ENCODE results near the gene CCDC13. TPM values are rescaled to one million over a fixed set of nuclear protein-coding genes. Genes with fewer than 3 reads are reported as not detected.

Gene CCDC13
- total RNA-seq: 1 to 10 TPM in 3 of 4 donors, not detected in 1; 2.9 to 6.6 (median 3.3) TPM

DNA sequence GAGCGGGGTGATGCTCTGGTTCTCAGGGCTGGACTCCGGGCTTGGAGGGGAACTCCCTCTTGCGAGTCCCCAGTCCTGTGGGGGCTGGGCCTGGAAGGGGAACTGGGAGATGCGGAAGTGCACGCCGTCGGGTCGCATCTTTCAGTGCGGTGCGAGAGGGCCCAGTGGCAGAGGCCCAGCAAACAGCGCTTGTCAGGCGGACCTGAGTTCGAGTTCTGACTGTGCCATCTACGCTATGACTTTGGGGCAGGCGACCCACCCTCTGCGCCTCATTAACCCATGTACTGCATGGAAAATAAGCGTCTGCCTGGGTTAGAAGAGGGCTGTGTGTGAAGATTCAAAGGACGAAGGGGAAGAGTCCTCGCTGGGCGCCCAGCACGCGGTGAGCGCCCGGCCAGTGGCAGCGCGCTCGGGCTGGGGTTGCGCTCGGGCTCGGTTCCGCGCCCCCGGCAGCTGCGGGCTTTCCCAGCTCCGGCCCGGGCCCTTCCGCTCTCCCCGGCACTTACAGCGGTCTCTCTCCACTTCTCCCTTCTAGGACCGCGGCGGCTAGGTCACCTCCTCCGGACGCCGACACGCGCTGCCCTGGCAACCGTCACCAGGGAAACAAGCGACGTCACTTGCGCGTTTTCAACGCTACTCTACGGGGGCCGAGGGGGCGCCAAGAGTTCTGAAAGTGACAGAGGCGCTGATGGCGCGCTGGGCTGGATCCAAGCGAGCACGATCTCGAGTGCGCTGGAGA is at the start of gene CCDC13:
Gene CCDC13, minus strand, starts transcription at position 584 of the 739 bp plus-strand sequence. CDS start 14,908 bp downstream, outside the sequence.
- TF ChIP-seq, protein P1, sequence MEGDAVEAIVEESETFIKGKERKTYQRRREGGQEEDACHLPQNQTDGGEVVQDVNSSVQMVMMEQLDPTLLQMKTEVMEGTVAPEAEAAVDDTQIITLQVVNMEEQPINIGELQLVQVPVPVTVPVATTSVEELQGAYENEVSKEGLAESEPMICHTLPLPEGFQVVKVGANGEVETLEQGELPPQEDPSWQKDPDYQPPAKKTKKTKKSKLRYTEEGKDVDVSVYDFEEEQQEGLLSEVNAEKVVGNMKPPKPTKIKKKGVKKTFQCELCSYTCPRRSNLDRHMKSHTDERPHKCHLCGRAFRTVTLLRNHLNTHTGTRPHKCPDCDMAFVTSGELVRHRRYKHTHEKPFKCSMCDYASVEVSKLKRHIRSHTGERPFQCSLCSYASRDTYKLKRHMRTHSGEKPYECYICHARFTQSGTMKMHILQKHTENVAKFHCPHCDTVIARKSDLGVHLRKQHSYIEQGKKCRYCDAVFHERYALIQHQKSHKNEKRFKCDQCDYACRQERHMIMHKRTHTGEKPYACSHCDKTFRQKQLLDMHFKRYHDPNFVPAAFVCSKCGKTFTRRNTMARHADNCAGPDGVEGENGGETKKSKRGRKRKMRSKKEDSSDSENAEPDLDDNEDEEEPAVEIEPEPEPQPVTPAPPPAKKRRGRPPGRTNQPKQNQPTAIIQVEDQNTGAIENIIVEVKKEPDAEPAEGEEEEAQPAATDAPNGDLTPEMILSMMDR (IDR thresholded peaks at IDR 0.05; ENCODE audit: low read depth): no peak

GRCh38 chr3:42822828-42823227 is 49.8 kb upstream of the CCDC13 start:
- TF ChIP-seq, protein P1 (IDR thresholded peaks at IDR 0.05; ENCODE audit: low read depth): no peak

- TF ChIP-seq, protein P1 (IDR thresholded peaks at IDR 0.05; ENCODE audit: low read depth): no peak
Measured at GRCh38 chr3:42820746-42821051, 47.6 kb upstream of the CCDC13 start.

DNA sequence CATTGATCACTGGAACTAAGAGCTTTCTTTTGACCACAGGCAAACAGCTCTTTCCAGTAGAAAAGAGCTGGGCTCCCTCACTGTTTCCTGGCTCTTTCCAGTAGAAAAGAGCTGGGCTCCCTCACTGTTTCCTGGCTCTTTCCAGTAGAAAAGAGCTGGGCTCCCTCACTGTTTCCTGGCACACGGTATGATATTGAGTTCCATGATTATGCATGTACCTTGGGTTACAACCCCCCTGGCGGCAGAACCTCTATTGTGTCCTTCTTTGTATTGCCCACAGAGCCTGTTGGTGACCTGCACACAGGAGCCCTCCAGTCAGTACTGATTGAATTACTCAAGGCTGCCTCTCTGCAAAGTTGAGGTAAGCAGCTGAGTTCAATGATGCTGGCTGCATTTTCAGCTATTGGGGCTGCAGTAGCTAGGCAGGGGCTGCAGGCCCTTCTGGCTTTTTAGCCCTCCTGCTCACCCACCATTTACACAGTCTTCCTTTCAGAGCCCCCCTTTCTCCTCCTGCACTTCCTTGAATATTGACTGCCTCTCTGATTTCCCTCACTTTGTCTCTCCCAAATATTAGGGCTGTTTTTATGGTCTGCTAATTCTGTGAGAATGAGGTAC is 46.4 kb upstream of the CCDC13 start:
- TF ChIP-seq, protein P1 (IDR thresholded peaks at IDR 0.05; ENCODE audit: low read depth): no peak

DNA sequence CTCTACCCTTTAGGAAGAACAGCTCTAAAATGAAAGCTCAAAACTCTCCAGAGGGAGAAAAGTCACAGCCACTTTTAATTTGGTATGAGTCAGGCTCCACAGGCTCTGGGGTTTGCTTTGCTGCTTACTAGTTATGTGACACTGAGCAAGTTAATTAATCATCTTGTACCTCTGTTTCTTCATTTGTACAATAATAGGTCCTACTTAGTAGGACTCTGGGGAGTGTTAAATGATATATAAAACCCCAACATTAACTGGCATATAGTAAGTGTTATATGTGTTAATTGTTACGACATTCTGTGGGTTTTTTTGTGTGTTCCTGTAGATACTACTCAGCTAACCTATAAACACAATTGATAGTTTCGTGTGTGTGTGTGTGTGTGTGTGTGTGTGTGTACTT is 42.8 kb upstream of the CCDC13 start:
- TF ChIP-seq, protein P1 (IDR thresholded peaks at IDR 0.05; ENCODE audit: low read depth): no peak

- TF ChIP-seq, protein P1 (IDR thresholded peaks at IDR 0.05; ENCODE audit: low read depth): no peak
Measured at GRCh38 chr3:42814914-42815507, 42.0 kb upstream of the CCDC13 start.

GRCh38 chr3:42814246-42814645 is 41.2 kb upstream of the CCDC13 start:
- TF ChIP-seq, protein P1 (IDR thresholded peaks at IDR 0.05; ENCODE audit: low read depth): no peak
